B cell (primary cell): Measurements from ENCODE around the gene NBAS. TPM values are rescaled to one million over a fixed set of nuclear protein-coding genes. Genes with fewer than 3 reads are reported as not detected.

Experiments used
- ATAC-seq: fragments of 200-7000 bp; cut with Tn5 transposase; one replicate; pipeline ENCODE4 v1.10.0; 2021; ENCODE audit warnings: low read depth, mild to moderate bottlenecking, moderate number of reproducible peaks, moderate library complexity
- CTCF ChIA-PET: fragments of 350-600 bp; sonication (Branson Sonifier 250); formaldehyde crosslinking; loops from one replicate; lab custom pipeline; 2021; ENCODE audit warnings: antibody characterized with exemption, inconsistent platforms; lab: Charles Lee
- POLR2A ChIA-PET: fragments of 350-600 bp; sonication (Branson Sonifier 250); formaldehyde crosslinking; loops from one replicate; lab custom pipeline; 2021; ENCODE audit warnings: antibody characterized with exemption; lab: Charles Lee
- DNase-seq: peaks from one replicate; pipeline ENCODE4 v3.0.0; 2013
- H2AFZ ChIP-seq: 2 replicates; pipeline ENCODE4 v1.6.1; 2012; ENCODE audit warnings: mild to moderate bottlenecking, low read depth, low read length; ENCODE audit not compliant: insufficient read depth, poor library complexity, severe bottlenecking
- H3K27ac ChIP-seq, 2 donors: 1 replicate in 1 of 2; 2 replicates in 1 of 2; pipeline ENCODE4 v1.5.1; 2012 to 2013; ENCODE audit warnings: low read length in 2 of 2, mild to moderate bottlenecking in 2 of 2, moderate library complexity in 1 of 2
- H3K27me3 ChIP-seq, 4 experiments: fragments of 200-600 bp in 1 of 4; sonication (generic) in 1 of 4; replicated peaks in 1 of 4; 1 replicate in 2 of 4; 2 replicates in 2 of 4; pipeline versions ENCODE4 v1.6.1 to v1.7.0; 2013 to 2016; ENCODE audit warnings: low read length in 3 of 4, mild to moderate bottlenecking in 2 of 4, mixed read lengths in 1 of 4, moderate library complexity in 1 of 4; ENCODE audit not compliant: insufficient read depth in 4 of 4, control insufficient read depth in 3 of 4; ENCODE audit errors: control extremely low read depth in 1 of 4
- H3K36me3 ChIP-seq, 2 experiments: replicated peaks in 1 of 2; 1 replicate in 1 of 2; 2 replicates in 1 of 2; pipeline versions ENCODE4 v1.6.1 to v1.7.1; 2013; ENCODE audit warnings: low read length in 1 of 2; ENCODE audit not compliant: insufficient read depth in 2 of 2, control insufficient read depth in 1 of 2; ENCODE audit errors: control extremely low read depth in 1 of 2, extremely low read depth in 1 of 2
- H3K4me1 ChIP-seq, 2 donors: fragments of 200-600 bp in 1 of 2; sonication (generic) in 1 of 2; 1 replicate in 1 of 2; 2 replicates in 1 of 2; pipeline versions ENCODE4 v1.5.1 to v1.6.1; 2013 to 2017; ENCODE audit warnings: low read length in 2 of 2; ENCODE audit not compliant: control insufficient read depth in 2 of 2, insufficient read depth in 2 of 2
- H3K4me2 ChIP-seq: replicated peaks from 2 replicates; pipeline ENCODE3; 2012; ENCODE audit warnings: mild to moderate bottlenecking, low read depth, low read length; ENCODE audit not compliant: poor library complexity, severe bottlenecking
- H3K4me3 ChIP-seq, 5 experiments: fragments of 200-600 bp in 1 of 5; sonication (generic) in 1 of 5; 1 replicate in 3 of 5; 2 replicates in 2 of 5; pipeline versions ENCODE4 v1.5.1 to v1.7.0; 2011 to 2016; ENCODE audit warnings: low read length in 4 of 5, mild to moderate bottlenecking in 4 of 5, low read depth in 2 of 5, control low read depth in 1 of 5, moderate library complexity in 1 of 5; ENCODE audit not compliant: insufficient read depth in 1 of 5; ENCODE audit errors: control extremely low read depth in 1 of 5, extremely low read depth in 1 of 5
- H3K79me2 ChIP-seq: fragments of 200-600 bp; sonication (generic); one replicate; pipeline ENCODE4 v1.6.0; 2016; ENCODE audit warnings: low read length; ENCODE audit not compliant: control insufficient read depth, insufficient read depth
- H3K9ac ChIP-seq: fragments of 200-600 bp; sonication (generic); 2 replicates; pipeline ENCODE4 v1.6.1; 2017; ENCODE audit warnings: mild to moderate bottlenecking, low read length, moderate library complexity
- H3K9me3 ChIP-seq, 3 donors: one replicate each; pipeline versions ENCODE4 v1.6.1 to v1.7.1; 2013; ENCODE audit warnings: low read length in 2 of 3; ENCODE audit not compliant: control insufficient read depth in 2 of 3, insufficient read depth in 1 of 3; ENCODE audit errors: control extremely low read depth in 1 of 3
- H4K20me1 ChIP-seq: 2 replicates; pipeline ENCODE4 v1.6.0; 2012; ENCODE audit warnings: mild to moderate bottlenecking, low read length; ENCODE audit not compliant: insufficient read depth, control insufficient read depth, poor library complexity, severe bottlenecking
- H3K27ac Mint-ChIP-seq: one replicate; pipeline ENCODE4 v1.8.0; 2021; ENCODE audit warnings: mixed read lengths
- H3K27me3 Mint-ChIP-seq: one replicate; pipeline ENCODE4 v1.8.0; 2021; ENCODE audit warnings: mixed read lengths
- H3K4me1 Mint-ChIP-seq: one replicate; pipeline ENCODE4 v1.8.0; 2021; ENCODE audit warnings: mixed read lengths
- H3K4me3 Mint-ChIP-seq: one replicate; pipeline ENCODE4 v1.8.0; 2021; ENCODE audit warnings: mixed read lengths
- H3K9me3 Mint-ChIP-seq: one replicate; pipeline ENCODE4 v1.8.0; 2022; ENCODE audit warnings: mixed read lengths; ENCODE audit not compliant: insufficient read depth
- CTCF ChIP-seq: fragments of 200-600 bp; IDR thresholded peaks from one replicate; pipeline ENCODE4 v1.8.0; 2022; ENCODE audit warnings: antibody characterized with exemption, mild to moderate bottlenecking
- EZH2 ChIP-seq: IDR thresholded peaks from 2 replicates; pipeline ENCODE4 v1.6.1; 2012; ENCODE audit warnings: borderline replicate concordance, low read depth, mild to moderate bottlenecking, moderate library complexity, low read length; ENCODE audit not compliant: insufficient read depth, poor library complexity, severe bottlenecking
- WGBS: methylation state at CpG from one replicate; pipeline ENCODE4 v1.1.5; 2013; ENCODE audit warnings: missing lambda C conversion rate; ENCODE audit not compliant: insufficient coverage; 5-methylcytosine and 5-hydroxymethylcytosine counted together
- intact Hi-C: fragments of 100-400 bp; cut with micrococcal nuclease; formaldehyde crosslinking; loops from one replicate; pipeline ENCODE4 v1.10.0; 2022
- polyA plus RNA-seq: library from polyadenylated mRNA; depleted of rRNA; stranded (reverse); fragments of >200 nt; gene quantifications from 2 replicates; pipeline ENCODE4 v1.2.3, GENCODE V29; 2012
- total RNA-seq, 2 donors: library from RNA; stranded (reverse); fragments of 120-200 nt in 1 of 2; gene quantifications; 1 replicate in 1 of 2; 2 replicates in 1 of 2; pipeline versions ENCODE4 v1.2.3 to v1.2.4, GENCODE V29; 2013 to 2022

Gene NBAS
- total and polyA plus RNA-seq, 2 donors (not counting 1 experiment from before 2014, with no cell fraction given), result 10.6 to 37.3 TPM

- Histone ChIP-seq H3K79me2 (no peaks in the 10 kb centered on the region), H3K9me3 (peaks cover 0 to 4% (median 0%) of the 10 kb centered on the region in 3 donors), H2AFZ (no peak overlapping the region), H3K27me3 (no peaks in the 10 kb centered on the region), H3K9ac (no peak overlapping the region), H3K36me3 (no peaks in the 10 kb centered on the region), H4K20me1 (no peaks in the 10 kb centered on the region), H3K4me2 (no peak overlapping the region), H3K4me1 (no peaks in the 10 kb centered on the region), H3K4me3 (no peak overlapping the region), H3K27ac (no peak overlapping the region)
- no peak for DNase-seq
- ATAC-seq, result no peak
- Mint-ChIP-seq H3K9me3 (no peaks in the 10 kb centered on the region), H3K4me1 (peaks cover 3% of the 10 kb centered on the region), H3K4me3 (no peak overlapping the region), H3K27ac (no peak overlapping the region), H3K27me3 (no peaks in the 10 kb centered on the region)
- POLR2A ChIA-PET, result no interaction called here
- intact Hi-C loops, result no loop called here
- CTCF ChIA-PET, result no interaction called here
- TF ChIP-seq CTCF (no peak), EZH2 (no peak)
- WGBS, result 74% methylated on average over 3 of the region's 5 CpGs
Measured at GRCh38 chr2:15435474-15435873, 125.7 kb downstream of the NBAS start.

- Histone ChIP-seq H3K4me3 (no peak overlapping the region), H3K79me2 (no peaks in the 10 kb centered on the region), H3K27me3 (no peaks in the 10 kb centered on the region), H3K4me2 (no peak overlapping the region), H4K20me1 (no peaks in the 10 kb centered on the region), H3K36me3 (no peaks in the 10 kb centered on the region), H3K27ac (no peak overlapping the region), H2AFZ (no peak overlapping the region), H3K9me3 (no peaks in the 10 kb centered on the region), H3K4me1 (no peaks in the 10 kb centered on the region), H3K9ac (no peak overlapping the region)
- intact Hi-C loops, result no loop called here
- ATAC-seq (no peak), DNase-seq (no peak)
- no peaks in the 10 kb centered on the region for H3K9me3 Mint-ChIP-seq
- no peak overlapping the region for H3K4me3 Mint-ChIP-seq
- H3K27me3 Mint-ChIP-seq, result no peaks in the 10 kb centered on the region
- no peaks in the 10 kb centered on the region for H3K4me1 Mint-ChIP-seq
- TF ChIP-seq CTCF, result no peak
- TF ChIP-seq EZH2, result no peak
- ChIA-PET CTCF (no interaction called here), POLR2A (no interaction called here)
- no peak overlapping the region for H3K27ac Mint-ChIP-seq
- WGBS, result no CpG with 5 or more reads among the region's 5 CpGs
Measured at GRCh38 chr2:15432642-15433256, 128.4 kb downstream of the NBAS start.
